Spleen (tissue), 11 donors: ENCODE data around the gene FMN2. TPM values are rescaled to one million over a fixed set of nuclear protein-coding genes. Genes with fewer than 3 reads are reported as not detected.
A peak's percentile ranks its signal among the peaks of the same experiment; 100 is the strongest.

Experiments used
- DNase-seq: peaks from one replicate; pipeline ENCODE4 v3.0.0-alpha.2; 2020
- H3K27ac ChIP-seq, 8 donors: fragments of 200-600 bp; sonication (generic) in 7 of 8; 1 replicate in 4 of 8; 2 replicates in 4 of 8; pipeline versions ENCODE4 v1.5.0 to v1.8.0; 2016 to 2021; ENCODE audit warnings: inconsistent platforms in 4 of 8, mild to moderate bottlenecking in 4 of 8, moderate library complexity in 1 of 8
- H3K27me3 ChIP-seq, 7 donors: fragments of 200-600 bp; sonication (generic) in 6 of 7; replicated peaks in 1 of 7; 1 replicate in 4 of 7; 2 replicates in 3 of 7; pipeline versions ENCODE4 v1.5.0 to v1.8.0; 2016 to 2021; ENCODE audit warnings: inconsistent platforms in 3 of 7, mild to moderate bottlenecking in 1 of 7
- H3K36me3 ChIP-seq, 6 donors: fragments of 200-600 bp; sonication (generic) in 5 of 6; 1 replicate in 4 of 6; 2 replicates in 2 of 6; pipeline versions ENCODE4 v1.5.0 to v1.8.0; 2016 to 2021; ENCODE audit warnings: inconsistent platforms in 2 of 6
- H3K4me1 ChIP-seq, 6 donors: fragments of 200-600 bp; sonication (generic) in 5 of 6; 1 replicate in 3 of 6; 2 replicates in 3 of 6; pipeline versions ENCODE4 v1.5.0 to v1.8.0; 2016 to 2021; ENCODE audit warnings: inconsistent platforms in 3 of 6
- H3K4me3 ChIP-seq, 8 donors: fragments of 200-600 bp; sonication (generic) in 7 of 8; 1 replicate in 4 of 8; 2 replicates in 4 of 8; pipeline versions ENCODE4 v1.5.0 to v1.8.0; 2016 to 2021; ENCODE audit warnings: inconsistent platforms in 4 of 8, mild to moderate bottlenecking in 4 of 8, moderate library complexity in 2 of 8
- H3K9me3 ChIP-seq, 8 donors: fragments of 200-600 bp; sonication (generic) in 7 of 8; 1 replicate in 4 of 8; 2 replicates in 4 of 8; pipeline versions ENCODE4 v1.5.0 to v1.8.0; 2016 to 2021; ENCODE audit warnings: inconsistent platforms in 4 of 8
- CTCF ChIP-seq, 11 experiments: fragments of 200-600 bp in 7 of 11; fragments of 450-650 bp in 4 of 11; sonication (generic) in 4 of 11; IDR thresholded peaks in 8 of 11; conservative IDR thresholded peaks in 3 of 11; 1 replicate in 7 of 11; 2 replicates in 4 of 11; pipeline versions ENCODE4 v1.4.0 to v1.8.0; 2016 to 2021; ENCODE audit warnings: antibody characterized with exemption in 11 of 11, inconsistent platforms in 4 of 11, mild to moderate bottlenecking in 1 of 11
- POLR2A ChIP-seq, 3 donors: fragments of 450-650 bp; IDR thresholded peaks; one replicate each; pipeline ENCODE4 v1.5.1; 2017; ENCODE audit warnings: antibody characterized with exemption in 3 of 3, mild to moderate bottlenecking in 1 of 3
- POLR2AphosphoS5 ChIP-seq, 3 donors: sonication (generic); formaldehyde crosslinking; IDR thresholded peaks; one replicate each; pipeline ENCODE4 v1.5.1; 2017; ENCODE audit warnings: antibody characterized with exemption in 3 of 3
- WGBS, 5 donors: extraction: QIAGEN DNeasy Blood & Tissue Kit in 3 of 5; methylation state at CpG; one replicate each; pipeline versions ENCODE4 v1.1.5 to v1.1.7; 2013 to 2018; 5-methylcytosine and 5-hydroxymethylcytosine counted together
- intact Hi-C: fragments of 100-400 bp; cut with DNase I; formaldehyde crosslinking; loops from one replicate; pipeline ENCODE4 v1.15.0; 2023; ENCODE audit warnings: low total_unique reads
- polyA plus RNA-seq, 3 donors: library from polyadenylated mRNA; stranded (reverse); fragments of 200-250 nt; gene quantifications; one replicate each; pipeline ENCODE4 v1.2.1, GENCODE V29; 2013
- total RNA-seq, 7 donors: library from RNA; depleted of rRNA in 3 of 7; stranded (reverse); fragments of >200 nt in 3 of 7; fragmentation: NEBNext Ultra II Directional in 4 of 7; extraction: Animal tissue kit (Norgen Biotek cat#: 25700) in 4 of 7; gene quantifications; one replicate each; pipeline versions ENCODE4 v1.1.0 to v1.2.1, GENCODE V29; 2016 to 2021
- donor health status: healthy with polysubstance abuse.
- donor health status: DM: no; HTN: no; CAD: no; lungs with moderate emphysema.
- donor health status: DM: no; HTN: no; CAD: no.
- donor health status: Bipolar disorder and iron deficiency.
- donor health status: healthy.
- donor health status: DM: no; HTN: no; CAD: no.
- donor health status: DM: yes; HTN: yes; CAD: no.

The FMN2 gene
- total and polyA plus RNA-seq, 10 donors = 0.04 to 0.24 (median 0.12) TPM; not detected in 6

DNA sequence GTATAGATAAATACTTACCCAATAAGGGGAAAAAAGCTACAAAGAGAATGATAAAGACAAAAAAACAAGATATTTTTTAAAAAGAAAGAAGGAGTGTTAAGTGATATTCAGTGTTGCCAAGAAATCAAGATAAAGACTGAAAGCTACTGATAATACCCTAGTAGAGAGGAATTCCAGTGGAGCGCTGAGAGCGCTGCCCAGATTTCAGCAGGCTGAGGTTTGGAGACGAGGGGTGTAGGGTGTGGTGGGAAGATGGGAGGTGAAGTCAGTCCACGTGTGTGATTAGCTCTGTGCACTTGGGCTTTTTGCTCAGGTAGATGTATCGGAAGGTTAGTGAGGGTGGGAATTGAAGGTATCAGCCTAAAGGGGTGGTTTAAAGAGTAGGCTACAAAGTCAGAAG, 47.8 kb downstream of the FMN2 start:
- intact Hi-C loops = no loop called here
- no peak for DNase-seq
- H3K27ac ChIP-seq = no peak overlapping the region
- H3K36me3 ChIP-seq = no peaks in the 10 kb centered on the region
- no peaks in the 10 kb centered on the region for H3K9me3 ChIP-seq
- no peak for TF ChIP-seq POLR2A (IDR thresholded peaks at IDR 0.05)
- TF ChIP-seq POLR2AphosphoS5 (IDR thresholded peaks at IDR 0.05) = no peak
- TF ChIP-seq CTCF (IDR thresholded peaks at IDR 0.05 in 8 of 11, conservative IDR thresholded peaks at IDR 0.05 in 3 of 11) = no peak
- 78 to 89% (median 81%) methylated on average over 5 of the region's 5 CpGs for WGBS, 5 donors
- no peak overlapping the region for H3K4me3 ChIP-seq
- H3K4me1 ChIP-seq = no peaks in the 10 kb centered on the region
- no peaks in the 10 kb centered on the region for H3K27me3 ChIP-seq

DNA sequence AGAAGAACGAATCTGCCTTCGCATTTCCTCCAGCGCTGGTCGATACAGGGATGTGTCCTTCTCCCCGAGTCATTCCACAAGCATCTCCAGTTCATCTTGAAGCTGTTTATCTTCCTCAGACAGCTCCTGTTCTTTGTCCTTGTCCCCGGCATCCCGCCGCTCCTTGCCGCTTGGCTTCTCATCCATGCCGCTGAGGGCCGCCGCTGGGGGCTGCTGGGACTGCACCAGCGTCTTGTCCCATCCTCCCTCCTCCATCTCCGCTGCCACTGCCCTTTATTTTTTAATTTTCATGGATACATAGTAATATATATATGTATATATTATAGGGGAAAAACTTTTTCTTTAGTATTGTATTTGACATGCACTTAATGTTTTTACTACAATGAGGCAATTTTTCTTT, 53.4 kb downstream of the FMN2 start:
- TF ChIP-seq POLR2A (IDR thresholded peaks at IDR 0.05) = no peak
- TF ChIP-seq POLR2AphosphoS5 (IDR thresholded peaks at IDR 0.05) = no peak
- TF ChIP-seq CTCF (IDR thresholded peaks at IDR 0.05 in 8 of 11, conservative IDR thresholded peaks at IDR 0.05 in 3 of 11) = no peak
- no peaks in the 10 kb centered on the region for H3K4me1 ChIP-seq
- intact Hi-C loops = no loop called here
- WGBS, 5 donors = 93 to 95% (median 94%) methylated on average over 14 of the region's 14 CpGs
- H3K9me3 ChIP-seq = no peaks in the 10 kb centered on the region
- no peak for DNase-seq
- H3K27ac ChIP-seq = no peak overlapping the region
- H3K27me3 ChIP-seq = no peaks in the 10 kb centered on the region
- no peak overlapping the region for H3K4me3 ChIP-seq
- H3K36me3 ChIP-seq = no peaks in the 10 kb centered on the region

- DNase-seq = no peak
- 92 to 100% (median 96%) methylated on average over 2 of the region's 2 CpGs for WGBS, 5 donors
- Histone ChIP-seq H3K4me3 (no peak overlapping the region), H3K36me3 (no peaks in the 10 kb centered on the region), H3K4me1 (no peaks in the 10 kb centered on the region), H3K27ac (no peak overlapping the region), H3K27me3 (no peaks in the 10 kb centered on the region), H3K9me3 (no peaks in the 10 kb centered on the region)
- intact Hi-C loops = no loop called here
- TF ChIP-seq CTCF (IDR thresholded peaks at IDR 0.05 in 8 of 11, conservative IDR thresholded peaks at IDR 0.05 in 3 of 11) (no peak), POLR2AphosphoS5 (IDR thresholded peaks at IDR 0.05) (no peak), POLR2A (IDR thresholded peaks at IDR 0.05) (no peak)
Measured at GRCh38 chr1:240148333-240148732, 56.6 kb downstream of the FMN2 start.

DNA sequence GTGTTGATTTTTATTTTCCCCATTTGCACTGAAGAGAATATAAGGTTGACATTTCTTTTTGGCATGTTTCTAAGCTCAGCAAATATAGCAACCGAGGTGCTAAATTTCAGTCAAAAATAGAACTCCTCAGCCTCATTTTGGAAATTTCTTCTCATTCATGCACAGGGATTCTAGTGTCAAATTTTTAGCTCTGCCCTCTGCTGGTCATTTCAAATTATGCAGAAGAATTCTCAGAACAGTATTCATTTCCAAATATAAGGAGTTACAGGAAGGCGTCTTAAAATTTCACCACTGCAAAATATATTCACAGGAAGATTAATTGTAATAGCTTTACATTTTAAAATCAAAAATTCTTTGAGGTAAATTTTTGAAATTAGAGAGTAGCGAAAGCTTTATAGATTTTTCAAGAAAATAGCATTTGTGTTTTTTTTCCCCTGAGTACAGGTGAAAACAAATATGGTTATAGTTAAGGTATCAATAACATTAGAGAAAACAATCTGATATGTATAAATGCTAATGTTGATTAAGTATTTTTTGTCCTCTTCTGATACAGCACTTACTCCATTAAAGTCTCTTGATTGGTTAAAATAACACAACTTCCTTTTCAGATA, 57.9 kb downstream of the FMN2 start:
- no peak overlapping the region for H3K4me3 ChIP-seq
- no peaks in the 10 kb centered on the region for H3K27me3 ChIP-seq
- no peaks in the 10 kb centered on the region for H3K36me3 ChIP-seq
- no peak overlapping the region for H3K27ac ChIP-seq
- no peak for DNase-seq
- no peaks in the 10 kb centered on the region for H3K4me1 ChIP-seq
- TF ChIP-seq POLR2A (IDR thresholded peaks at IDR 0.05) (no peak), CTCF (IDR thresholded peaks at IDR 0.05 in 8 of 11, conservative IDR thresholded peaks at IDR 0.05 in 3 of 11) (peak in 5 of 11 experiments; percentile 23 to 69 (median 57))
- no peaks in the 10 kb centered on the region for H3K9me3 ChIP-seq
- 38 to 54% (median 44%) methylated on average over 3 of the region's 3 CpGs for WGBS, 5 donors
- intact Hi-C loops = no loop called here
